ENCODE results near the gene HNRNPA2B1. TPM values are rescaled to one million over a fixed set of nuclear protein-coding genes. Genes with fewer than 3 reads are reported as not detected.

Gene HNRNPA2B1
- total RNA-seq, 2 experiments from 2014 or later, result 258 to 1,090 TPM

- no peak for DNase-seq (ENCODE audit: low spot score)
- H3K4me2 ChIP-seq (ENCODE audit: low read length), result peak overlapping the region; percentile 8
- TF ChIP-seq CTCF (conservative IDR thresholded peaks at IDR 0.05; ENCODE audit: low read length), result no peak
- TF ChIP-seq EZH2phosphoT487 (IDR thresholded peaks at IDR 0.05; ENCODE audit: borderline replicate concordance, low read depth, low read length), result no peak
- peaks cover 85% of the 10 kb centered on the region for H3K79me2 ChIP-seq (ENCODE audit: insufficient read depth, low read depth, low read length)
- peak overlapping the region; percentile 14 for H3K27ac ChIP-seq (ENCODE audit: low read depth, low read length, poor library complexity, severe bottlenecking)
- no TSS peak for BruUV-seq (replicated peaks)
- H3K4me3 ChIP-seq (ENCODE audit: low read depth, low read length, poor library complexity, severe bottlenecking), result no peak overlapping the region
- no peaks in the 10 kb centered on the region for H3K9me3 ChIP-seq (ENCODE audit: low read length)
- H2AFZ ChIP-seq (ENCODE audit: low read length), result no peak overlapping the region
- ChIA-PET POLR2A (interaction anchor here (0.6 to 4.2 kb wide), 10 partner anchors 9 to 292 kb away, joined by 3 to 17 read pairs (median 4); partner anchors contain the start of gene CBX3), CTCF (ENCODE audit: unreplicated experiment) (interaction anchor here (1.4 kb wide), 1 partner anchor 9 kb away, joined by 3 read pairs; the partner anchor contains the start of gene CBX3)
- H3K4me1 ChIP-seq (ENCODE audit: insufficient read depth, low read length, poor library complexity, severe bottlenecking), result peaks cover 71% of the 10 kb centered on the region
- no peaks in the 10 kb centered on the region for H3K9me2 ChIP-seq (ENCODE audit: insufficient read depth, low read length)
- H3K36me3 ChIP-seq (ENCODE audit: insufficient read depth, low read length), result peaks cover 100% of the 10 kb centered on the region
- intact Hi-C loops (cut with micrococcal nuclease; ENCODE audit: unreplicated experiment), result no loop called here
- peaks cover 80% of the 10 kb centered on the region for H4K20me1 ChIP-seq (ENCODE audit: insufficient read depth, low read length)
Measured at GRCh38 chr7:26192485-26193087, 8.0 kb downstream of the HNRNPA2B1 start.

- H2AFZ ChIP-seq (ENCODE audit: low read length), result no peak overlapping the region
- H3K79me2 ChIP-seq (ENCODE audit: insufficient read depth, low read depth, low read length), result peaks cover 79% of the 10 kb centered on the region
- no peak overlapping the region for H3K4me2 ChIP-seq (ENCODE audit: low read length)
- peak overlapping the region; percentile 14 for H3K27ac ChIP-seq (ENCODE audit: low read depth, low read length, poor library complexity, severe bottlenecking)
- intact Hi-C loops (cut with micrococcal nuclease; ENCODE audit: unreplicated experiment), result no loop called here
- no peaks in the 10 kb centered on the region for H3K9me2 ChIP-seq (ENCODE audit: insufficient read depth, low read length)
- BruUV-seq (replicated peaks), result TSS peak; percentile 79
- H3K36me3 ChIP-seq (ENCODE audit: insufficient read depth, low read length), result peaks cover 100% of the 10 kb centered on the region
- DNase-seq (ENCODE audit: low spot score), result no peak
- no peak overlapping the region for H3K4me3 ChIP-seq (ENCODE audit: low read depth, low read length, poor library complexity, severe bottlenecking)
- peaks cover 66% of the 10 kb centered on the region for H3K4me1 ChIP-seq (ENCODE audit: insufficient read depth, low read length, poor library complexity, severe bottlenecking)
- peaks cover 74% of the 10 kb centered on the region for H4K20me1 ChIP-seq (ENCODE audit: insufficient read depth, low read length)
- CTCF ChIA-PET (ENCODE audit: unreplicated experiment), result interaction anchor here (1.4 kb wide), 1 partner anchor 9 kb away, joined by 3 read pairs; the partner anchor contains the start of gene CBX3
- no peaks in the 10 kb centered on the region for H3K9me3 ChIP-seq (ENCODE audit: low read length)
- POLR2A ChIA-PET, result interaction anchor here (0.6 to 4.2 kb wide), 10 partner anchors 9 to 292 kb away, joined by 3 to 17 read pairs (median 4); partner anchors contain the start of gene CBX3
- TF ChIP-seq EZH2phosphoT487 (IDR thresholded peaks at IDR 0.05; ENCODE audit: borderline replicate concordance, low read depth, low read length), result no peak
- TF ChIP-seq CTCF (conservative IDR thresholded peaks at IDR 0.05; ENCODE audit: low read length), result no peak
Measured at GRCh38 chr7:26191974-26192479, 8.5 kb downstream of the HNRNPA2B1 start.

Data from OCI-LY7 (cell line).